ENCODE results near the gene LRRC59. TPM values are rescaled to one million over a fixed set of nuclear protein-coding genes. Genes with fewer than 3 reads are reported as not detected.

LRRC59 gene
- total and polyA plus RNA-seq, 2 of the 8 experiments (the other 6 are each of a cell fraction or from before 2014, with no cell fraction given), result 48.3 to 117 TPM

DNA sequence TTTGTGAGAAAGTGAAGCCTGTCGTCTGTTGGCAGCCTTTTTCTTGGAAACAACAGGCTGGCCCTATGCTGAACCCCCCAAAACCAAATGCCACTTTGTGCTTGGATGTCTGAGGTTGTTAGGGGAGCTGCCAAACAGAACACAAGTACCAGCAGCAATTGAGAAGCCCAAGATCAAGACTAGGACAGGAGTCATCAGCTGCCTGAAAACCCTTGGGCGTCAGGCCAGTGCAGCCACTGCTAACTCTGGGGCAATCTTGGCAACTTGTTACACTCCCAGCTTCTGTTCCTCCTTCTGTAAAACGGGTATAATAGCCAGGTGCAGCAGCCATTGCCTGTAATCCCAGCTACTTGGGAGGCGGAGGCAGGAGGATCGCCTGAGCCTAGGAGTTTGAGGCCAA, 9.3 kb upstream of the LRRC59 start (continued):
- TF ChIP-seq, protein P1, sequence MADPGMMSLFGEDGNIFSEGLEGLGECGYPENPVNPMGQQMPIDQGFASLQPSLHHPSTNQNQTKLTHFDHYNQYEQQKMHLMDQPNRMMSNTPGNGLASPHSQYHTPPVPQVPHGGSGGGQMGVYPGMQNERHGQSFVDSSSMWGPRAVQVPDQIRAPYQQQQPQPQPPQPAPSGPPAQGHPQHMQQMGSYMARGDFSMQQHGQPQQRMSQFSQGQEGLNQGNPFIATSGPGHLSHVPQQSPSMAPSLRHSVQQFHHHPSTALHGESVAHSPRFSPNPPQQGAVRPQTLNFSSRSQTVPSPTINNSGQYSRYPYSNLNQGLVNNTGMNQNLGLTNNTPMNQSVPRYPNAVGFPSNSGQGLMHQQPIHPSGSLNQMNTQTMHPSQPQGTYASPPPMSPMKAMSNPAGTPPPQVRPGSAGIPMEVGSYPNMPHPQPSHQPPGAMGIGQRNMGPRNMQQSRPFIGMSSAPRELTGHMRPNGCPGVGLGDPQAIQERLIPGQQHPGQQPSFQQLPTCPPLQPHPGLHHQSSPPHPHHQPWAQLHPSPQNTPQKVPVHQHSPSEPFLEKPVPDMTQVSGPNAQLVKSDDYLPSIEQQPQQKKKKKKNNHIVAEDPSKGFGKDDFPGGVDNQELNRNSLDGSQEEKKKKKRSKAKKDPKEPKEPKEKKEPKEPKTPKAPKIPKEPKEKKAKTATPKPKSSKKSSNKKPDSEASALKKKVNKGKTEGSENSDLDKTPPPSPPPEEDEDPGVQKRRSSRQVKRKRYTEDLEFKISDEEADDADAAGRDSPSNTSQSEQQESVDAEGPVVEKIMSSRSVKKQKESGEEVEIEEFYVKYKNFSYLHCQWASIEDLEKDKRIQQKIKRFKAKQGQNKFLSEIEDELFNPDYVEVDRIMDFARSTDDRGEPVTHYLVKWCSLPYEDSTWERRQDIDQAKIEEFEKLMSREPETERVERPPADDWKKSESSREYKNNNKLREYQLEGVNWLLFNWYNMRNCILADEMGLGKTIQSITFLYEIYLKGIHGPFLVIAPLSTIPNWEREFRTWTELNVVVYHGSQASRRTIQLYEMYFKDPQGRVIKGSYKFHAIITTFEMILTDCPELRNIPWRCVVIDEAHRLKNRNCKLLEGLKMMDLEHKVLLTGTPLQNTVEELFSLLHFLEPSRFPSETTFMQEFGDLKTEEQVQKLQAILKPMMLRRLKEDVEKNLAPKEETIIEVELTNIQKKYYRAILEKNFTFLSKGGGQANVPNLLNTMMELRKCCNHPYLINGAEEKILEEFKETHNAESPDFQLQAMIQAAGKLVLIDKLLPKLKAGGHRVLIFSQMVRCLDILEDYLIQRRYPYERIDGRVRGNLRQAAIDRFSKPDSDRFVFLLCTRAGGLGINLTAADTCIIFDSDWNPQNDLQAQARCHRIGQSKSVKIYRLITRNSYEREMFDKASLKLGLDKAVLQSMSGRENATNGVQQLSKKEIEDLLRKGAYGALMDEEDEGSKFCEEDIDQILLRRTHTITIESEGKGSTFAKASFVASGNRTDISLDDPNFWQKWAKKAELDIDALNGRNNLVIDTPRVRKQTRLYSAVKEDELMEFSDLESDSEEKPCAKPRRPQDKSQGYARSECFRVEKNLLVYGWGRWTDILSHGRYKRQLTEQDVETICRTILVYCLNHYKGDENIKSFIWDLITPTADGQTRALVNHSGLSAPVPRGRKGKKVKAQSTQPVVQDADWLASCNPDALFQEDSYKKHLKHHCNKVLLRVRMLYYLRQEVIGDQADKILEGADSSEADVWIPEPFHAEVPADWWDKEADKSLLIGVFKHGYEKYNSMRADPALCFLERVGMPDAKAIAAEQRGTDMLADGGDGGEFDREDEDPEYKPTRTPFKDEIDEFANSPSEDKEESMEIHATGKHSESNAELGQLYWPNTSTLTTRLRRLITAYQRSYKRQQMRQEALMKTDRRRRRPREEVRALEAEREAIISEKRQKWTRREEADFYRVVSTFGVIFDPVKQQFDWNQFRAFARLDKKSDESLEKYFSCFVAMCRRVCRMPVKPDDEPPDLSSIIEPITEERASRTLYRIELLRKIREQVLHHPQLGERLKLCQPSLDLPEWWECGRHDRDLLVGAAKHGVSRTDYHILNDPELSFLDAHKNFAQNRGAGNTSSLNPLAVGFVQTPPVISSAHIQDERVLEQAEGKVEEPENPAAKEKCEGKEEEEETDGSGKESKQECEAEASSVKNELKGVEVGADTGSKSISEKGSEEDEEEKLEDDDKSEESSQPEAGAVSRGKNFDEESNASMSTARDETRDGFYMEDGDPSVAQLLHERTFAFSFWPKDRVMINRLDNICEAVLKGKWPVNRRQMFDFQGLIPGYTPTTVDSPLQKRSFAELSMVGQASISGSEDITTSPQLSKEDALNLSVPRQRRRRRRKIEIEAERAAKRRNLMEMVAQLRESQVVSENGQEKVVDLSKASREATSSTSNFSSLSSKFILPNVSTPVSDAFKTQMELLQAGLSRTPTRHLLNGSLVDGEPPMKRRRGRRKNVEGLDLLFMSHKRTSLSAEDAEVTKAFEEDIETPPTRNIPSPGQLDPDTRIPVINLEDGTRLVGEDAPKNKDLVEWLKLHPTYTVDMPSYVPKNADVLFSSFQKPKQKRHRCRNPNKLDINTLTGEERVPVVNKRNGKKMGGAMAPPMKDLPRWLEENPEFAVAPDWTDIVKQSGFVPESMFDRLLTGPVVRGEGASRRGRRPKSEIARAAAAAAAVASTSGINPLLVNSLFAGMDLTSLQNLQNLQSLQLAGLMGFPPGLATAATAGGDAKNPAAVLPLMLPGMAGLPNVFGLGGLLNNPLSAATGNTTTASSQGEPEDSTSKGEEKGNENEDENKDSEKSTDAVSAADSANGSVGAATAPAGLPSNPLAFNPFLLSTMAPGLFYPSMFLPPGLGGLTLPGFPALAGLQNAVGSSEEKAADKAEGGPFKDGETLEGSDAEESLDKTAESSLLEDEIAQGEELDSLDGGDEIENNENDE (IDR thresholded peaks at IDR 0.05; ENCODE audit: insufficient replicate concordance, low read length), result no peak
- TF ChIP-seq CTBP2 (IDR thresholded peaks at IDR 0.05; ENCODE audit: borderline replicate concordance, insufficient read depth, insufficient read length, low read length) (no peak), HDAC2 (IDR thresholded peaks at IDR 0.05; ENCODE audit: borderline replicate concordance in 1 of 2, low read depth in 2 of 2, low read length in 2 of 2) (no peak), TAF1 (IDR thresholded peaks at IDR 0.05; ENCODE audit: low read depth, low read length) (no peak), EGR1 (IDR thresholded peaks at IDR 0.05; ENCODE audit: borderline replicate concordance, low read depth, low read length) (no peak), TEAD4 (IDR thresholded peaks at IDR 0.05; ENCODE audit: low read depth, low read length) (no peak), CBX8 (IDR thresholded peaks at IDR 0.05; ENCODE audit: borderline replicate concordance, low read depth, low read length) (no peak), ASH2L (IDR thresholded peaks at IDR 0.05; ENCODE audit: low read length) (no peak), KDM5A (IDR thresholded peaks at IDR 0.05; ENCODE audit: low read length) (no peak), RNF2 (IDR thresholded peaks at IDR 0.05; ENCODE audit: borderline replicate concordance, low read depth, low read length, missing control alignments, poor library complexity, severe bottlenecking) (no peak)
- TF ChIP-seq, protein P2, sequence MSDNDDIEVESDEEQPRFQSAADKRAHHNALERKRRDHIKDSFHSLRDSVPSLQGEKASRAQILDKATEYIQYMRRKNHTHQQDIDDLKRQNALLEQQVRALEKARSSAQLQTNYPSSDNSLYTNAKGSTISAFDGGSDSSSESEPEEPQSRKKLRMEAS (IDR thresholded peaks at IDR 0.05), result no peak
